Prostate gland (tissue), 2 donors: ENCODE results near the gene PPP1R13L.

Experiments
- CTCF ChIP-seq, 4 experiments: fragments of 200-600 bp in 2 of 4; fragments of 450-650 bp in 2 of 4; sonication (generic) in 2 of 4; IDR thresholded peaks; 1 replicate in 3 of 4; 2 replicates in 1 of 4; pipeline ENCODE4 v1.5.1; 2016 to 2019; ENCODE audit warnings: antibody characterized with exemption in 4 of 4, mild to moderate bottlenecking in 2 of 4, moderate library complexity in 2 of 4
- POLR2AphosphoS5 ChIP-seq: sonication (generic); formaldehyde crosslinking; IDR thresholded peaks from one replicate; pipeline ENCODE4 v1.6.1; 2017; ENCODE audit warnings: antibody characterized with exemption

- TF ChIP-seq CTCF (IDR thresholded peaks at IDR 0.05) = no peak
- TF ChIP-seq POLR2AphosphoS5 = peak; percentile 100
Observed at GRCh38 chr19:45370410-45371204, 34.3 kb downstream of the PPP1R13L start, which contains the start of gene ERCC2.
